ENCODE data around the gene CDK14.

The CDK14 gene

GRCh38 chr7:90642978-90643377, 46.9 kb downstream of the CDK14 start:
- no peak for DNase-seq

DNA sequence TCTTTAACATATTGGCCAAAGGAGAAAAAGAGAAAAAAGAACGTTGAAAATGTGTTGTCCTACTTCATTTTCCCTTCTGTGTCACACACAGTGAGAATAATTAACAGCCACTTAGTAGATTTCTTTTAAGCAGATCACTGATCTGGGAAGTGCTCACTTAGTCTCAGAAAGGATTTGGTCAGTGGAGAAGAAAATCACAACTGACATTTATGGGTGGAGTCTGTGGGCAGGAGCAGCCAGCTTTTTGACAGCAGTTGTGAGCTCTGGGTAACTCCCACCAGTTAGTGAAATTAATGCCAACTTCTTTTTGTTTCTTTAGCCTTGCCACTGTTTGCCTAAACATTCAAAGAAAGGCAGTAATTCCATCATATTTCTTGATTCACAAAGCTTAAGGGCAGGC, 49.7 kb downstream of the CDK14 start:
- no peak for DNase-seq

DNA sequence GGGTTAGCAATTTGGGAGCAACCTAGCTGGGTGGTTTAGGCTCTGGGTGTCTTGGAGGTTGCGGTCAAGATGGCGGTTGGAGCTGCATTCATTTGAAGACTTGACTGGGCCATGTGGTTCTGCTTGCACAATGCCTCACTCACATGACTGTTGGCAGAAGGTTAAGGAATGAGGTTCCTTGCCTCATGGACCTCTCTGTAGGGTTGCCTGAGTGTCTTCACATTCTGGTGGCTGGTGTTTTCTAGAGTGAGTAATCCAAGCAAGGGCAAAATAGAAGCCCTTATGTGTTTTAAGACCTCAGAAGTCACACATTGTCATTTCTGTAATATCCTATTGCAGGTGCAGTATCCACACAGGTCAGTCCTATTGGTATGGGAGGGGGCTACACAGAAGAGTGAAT, 52.0 kb downstream of the CDK14 start:
- DNase-seq, result no peak

DNA sequence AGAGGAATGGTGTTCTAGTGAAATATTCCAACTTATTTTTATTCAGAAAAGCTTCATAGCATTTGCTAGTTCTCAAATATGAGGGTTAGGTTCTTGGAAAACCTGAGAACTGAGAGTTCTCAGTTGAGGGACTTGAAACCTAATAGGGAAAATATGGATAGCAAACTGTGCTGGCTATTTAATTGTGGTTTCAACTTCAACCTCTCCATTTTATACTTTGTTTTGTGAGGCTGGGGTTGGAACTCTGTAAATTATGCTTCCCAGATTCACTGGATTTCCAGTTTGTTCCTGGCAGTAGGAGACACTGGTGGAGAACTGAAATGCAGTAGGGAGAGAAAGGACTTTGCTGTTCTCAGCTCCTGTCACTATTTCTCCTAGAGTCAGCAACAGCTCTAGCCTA, 52.7 kb downstream of the CDK14 start:
- DNase-seq, result no peak

GRCh38 chr7:90654718-90655427, 58.8 kb downstream of the CDK14 start:
- DNase-seq, result no peak

GRCh38 chr7:90655566-90655965, 59.4 kb downstream of the CDK14 start:
- no peak for DNase-seq

- no peak for DNase-seq
Measured at GRCh38 chr7:90657481-90657880, 61.4 kb downstream of the CDK14 start.

DNA sequence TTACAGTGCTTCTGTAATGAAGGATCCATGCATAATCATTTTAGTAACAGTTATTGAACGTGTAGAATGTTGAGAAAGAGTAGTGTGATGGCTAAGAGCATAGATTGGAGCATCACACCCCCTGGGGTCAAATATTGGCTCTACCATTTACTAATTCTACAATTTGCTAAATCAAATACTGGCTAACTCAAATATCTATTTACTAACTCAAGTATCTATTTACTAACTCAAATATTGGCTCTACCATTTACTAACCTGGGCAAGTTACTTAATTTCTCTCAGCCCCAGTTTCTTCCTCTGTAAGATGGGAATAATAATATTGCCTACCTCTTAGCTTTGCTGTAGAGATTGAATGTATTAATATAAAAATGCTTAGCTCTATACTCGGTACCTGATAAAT, 64.0 kb downstream of the CDK14 start:
- no peak for DNase-seq

DNA sequence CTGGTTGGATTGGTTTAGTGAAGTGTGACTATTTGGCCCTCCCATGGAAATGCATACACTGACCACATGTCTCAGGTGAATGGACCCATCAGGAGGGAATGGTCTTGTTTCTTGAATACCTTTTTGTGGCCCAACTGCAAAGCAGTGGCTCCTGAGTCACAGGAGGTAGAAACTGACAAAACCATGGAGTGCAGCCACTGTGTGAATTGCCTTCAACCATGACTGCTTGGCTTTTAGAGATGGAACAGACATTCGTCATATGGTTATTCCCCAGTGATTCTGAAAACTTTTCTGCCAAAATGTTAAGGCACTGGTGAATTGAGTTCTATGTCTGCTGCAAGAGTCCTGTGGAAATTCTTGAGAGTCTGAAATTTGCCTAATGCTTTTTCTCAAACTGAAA, 64.7 kb downstream of the CDK14 start:
- DNase-seq, result no peak

DNA sequence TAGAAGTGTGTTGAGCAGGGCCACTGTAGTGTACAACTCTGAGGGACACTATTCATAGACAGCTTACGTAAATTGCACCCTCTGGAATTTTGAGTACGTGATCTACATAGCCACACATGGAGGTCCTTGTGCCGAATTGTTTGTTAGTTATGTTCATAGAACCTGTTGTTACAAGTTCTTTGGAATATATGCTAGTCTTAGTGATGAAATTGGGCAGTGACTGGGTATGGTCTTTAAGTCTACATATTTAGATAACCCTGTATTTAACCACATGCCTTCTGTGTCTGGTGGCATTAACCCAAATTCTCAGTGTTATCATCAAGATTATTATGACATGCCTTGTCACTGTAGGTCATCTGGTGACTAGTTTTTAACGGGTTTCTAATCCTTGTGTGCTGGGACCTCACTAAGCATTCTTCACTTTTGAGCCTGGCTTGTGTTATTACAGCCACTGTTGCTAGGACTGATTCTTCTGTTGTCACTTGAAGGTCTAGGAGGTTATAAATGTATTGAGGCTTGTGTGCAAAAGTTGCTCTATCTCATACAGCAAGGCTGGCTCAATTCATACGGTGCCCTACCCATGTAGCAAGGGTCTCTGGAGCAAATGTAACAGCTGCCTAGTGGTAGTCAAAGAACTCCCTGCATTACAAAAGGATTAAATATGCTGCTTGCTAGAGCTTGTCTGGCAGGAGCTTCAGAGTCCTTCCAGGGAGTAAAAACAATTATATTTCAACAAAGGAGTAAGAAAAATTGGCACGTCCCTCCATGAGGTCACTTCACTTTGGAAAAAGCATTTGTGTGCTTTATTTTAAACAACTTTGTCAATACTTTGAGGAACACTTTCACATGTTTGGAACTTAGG, 65.4 kb downstream of the CDK14 start:
- DNase-seq, result no peak

GRCh38 chr7:90663176-90663575, 67.1 kb downstream of the CDK14 start:
- DNase-seq, result no peak

GRCh38 chr7:90666186-90666585, 70.1 kb downstream of the CDK14 start:
- no peak for DNase-seq

DNA sequence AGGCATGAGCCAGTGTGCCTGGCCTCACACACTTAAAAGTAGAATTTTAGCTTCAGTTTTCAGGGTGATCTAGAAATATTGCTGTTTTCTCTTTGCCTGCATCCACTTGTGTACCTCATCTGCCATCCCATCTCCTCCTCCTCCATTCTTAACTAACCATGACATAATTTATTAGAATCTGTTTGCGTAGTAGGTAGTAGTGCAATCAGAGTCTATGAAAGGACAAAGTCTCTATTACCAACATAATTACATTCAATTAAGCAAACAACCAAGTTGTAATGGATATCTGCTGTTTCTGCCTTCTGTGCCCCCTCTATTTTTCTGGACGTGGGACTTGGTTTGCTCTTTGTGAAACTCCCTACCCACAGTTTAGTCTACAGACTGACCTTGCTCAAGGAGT, 72.9 kb downstream of the CDK14 start:
- DNase-seq, result no peak

- DNase-seq, result no peak
Measured at GRCh38 chr7:90669492-90669891, 73.4 kb downstream of the CDK14 start.

DNA sequence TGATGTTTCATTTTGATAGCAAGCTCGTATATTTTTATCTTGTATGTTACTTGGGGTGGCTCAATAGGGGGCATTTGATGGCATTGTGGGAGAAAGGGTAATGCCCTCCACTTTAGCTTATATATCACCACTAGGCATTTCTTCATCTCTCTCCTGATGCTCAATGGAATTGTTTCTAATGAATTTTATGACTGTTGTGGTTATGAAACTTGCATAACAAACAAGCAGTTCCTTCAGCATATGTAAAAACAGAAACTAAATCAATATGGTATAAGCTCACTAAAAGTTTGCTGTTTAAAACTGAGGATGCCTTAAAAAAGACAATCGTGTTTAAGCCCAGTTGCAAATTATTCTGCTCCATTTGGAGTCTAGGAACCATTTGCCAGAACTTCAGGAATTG, 75.5 kb downstream of the CDK14 start:
- no peak for DNase-seq

DNA sequence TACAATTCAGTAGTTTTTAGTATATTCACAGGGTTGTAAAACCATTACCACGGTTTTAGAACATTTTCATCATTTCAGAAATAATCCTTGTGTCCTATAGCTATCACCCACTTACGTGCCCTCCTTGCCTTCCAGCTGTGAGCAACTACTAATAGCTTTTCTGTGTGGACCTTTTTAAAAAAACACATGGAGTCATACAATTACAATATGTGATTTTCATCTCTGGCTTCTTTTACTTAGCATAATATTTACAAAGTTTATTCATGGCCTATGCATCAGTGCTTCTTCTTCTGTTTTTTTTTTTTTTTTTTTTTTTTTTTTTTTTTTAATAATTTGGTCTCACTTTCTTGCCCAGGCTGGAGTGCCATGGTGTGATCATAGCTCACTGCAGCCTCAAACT, 76.1 kb downstream of the CDK14 start:
- DNase-seq, result no peak

DNA sequence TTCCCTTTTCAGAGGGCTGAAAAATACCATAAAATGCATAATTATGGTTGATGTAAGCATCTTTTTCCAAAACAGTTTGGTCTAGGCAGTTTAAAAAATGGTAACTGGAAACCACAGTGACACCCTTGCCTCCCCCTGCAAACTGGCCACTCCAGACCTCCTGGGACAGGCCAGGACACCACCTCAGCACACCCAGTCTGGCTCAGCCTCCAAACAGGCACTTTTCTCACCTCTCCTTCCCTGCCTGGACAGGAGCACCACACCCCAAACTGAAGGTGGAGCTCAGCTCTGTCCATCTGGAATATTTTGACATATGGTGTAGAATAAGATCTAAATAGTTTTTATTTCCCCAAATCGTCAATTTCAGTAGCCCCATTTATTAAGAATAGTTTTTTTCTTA, 78.5 kb downstream of the CDK14 start:
- DNase-seq, result no peak

GRCh38 chr7:90675982-90676381, 79.9 kb downstream of the CDK14 start:
- DNase-seq, result no peak

DNA sequence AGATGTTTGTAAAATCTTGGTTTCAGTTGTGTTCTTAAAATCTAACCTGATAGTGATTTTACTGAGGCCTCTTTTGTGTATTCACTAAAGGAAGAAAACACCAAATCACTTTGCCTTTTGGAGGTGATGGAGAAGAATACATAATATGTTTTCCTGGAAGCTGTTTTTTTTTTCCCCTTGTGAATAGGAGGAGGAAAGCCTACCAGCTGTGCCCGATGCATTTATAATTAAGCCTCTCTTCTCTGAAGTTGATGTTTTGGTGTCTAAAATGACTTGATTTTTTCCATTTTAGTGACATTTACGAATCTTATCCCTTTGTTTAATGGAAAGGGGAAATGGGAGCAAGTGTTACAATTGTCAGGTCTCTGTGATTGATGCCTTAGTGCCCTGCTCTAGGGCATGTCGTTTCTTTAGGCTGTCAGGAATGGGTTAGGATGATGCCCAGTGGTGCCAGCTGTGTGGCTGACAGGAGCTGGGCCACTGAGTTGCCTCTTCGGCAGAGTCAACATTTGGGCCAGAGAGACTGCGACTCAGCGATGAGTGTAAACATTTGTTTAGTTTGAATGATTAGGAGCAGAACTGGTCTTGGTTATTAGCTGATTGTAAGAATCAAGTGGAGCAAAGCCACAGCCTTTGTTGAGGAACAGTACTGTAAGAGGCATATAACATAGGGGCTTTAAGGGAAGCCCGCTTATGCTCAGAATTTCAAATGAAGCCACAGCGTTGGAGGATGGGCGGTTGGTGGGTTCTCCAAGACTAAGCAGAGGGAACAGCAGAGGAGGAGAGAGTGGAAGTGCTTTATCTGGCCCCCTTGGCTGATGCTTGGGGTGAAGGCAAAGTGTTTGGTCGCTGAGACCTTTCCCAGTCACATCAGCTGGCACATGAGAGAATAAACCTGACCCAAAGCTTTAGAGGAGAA, 81.6 kb downstream of the CDK14 start:
- DNase-seq, result no peak

DNA sequence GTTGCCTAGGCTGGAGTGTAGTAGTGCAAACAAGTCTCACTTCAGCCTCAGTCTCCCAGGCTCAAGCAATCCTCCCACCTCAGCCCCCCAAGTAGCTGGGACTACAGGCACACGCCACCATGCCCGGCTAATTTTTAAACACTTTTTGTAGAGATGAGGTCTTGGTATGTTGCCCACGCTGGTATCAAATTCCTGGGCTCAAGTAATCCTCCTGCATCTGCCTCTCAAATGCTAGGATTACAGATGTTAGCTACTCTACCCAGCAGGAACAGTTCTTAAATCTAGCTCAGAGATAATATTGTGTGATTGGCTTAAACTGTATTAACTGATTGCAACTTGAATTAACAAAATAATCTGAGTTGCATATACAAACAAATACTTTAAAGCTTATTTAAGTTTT, 82.9 kb downstream of the CDK14 start:
- DNase-seq, result no peak

DNA sequence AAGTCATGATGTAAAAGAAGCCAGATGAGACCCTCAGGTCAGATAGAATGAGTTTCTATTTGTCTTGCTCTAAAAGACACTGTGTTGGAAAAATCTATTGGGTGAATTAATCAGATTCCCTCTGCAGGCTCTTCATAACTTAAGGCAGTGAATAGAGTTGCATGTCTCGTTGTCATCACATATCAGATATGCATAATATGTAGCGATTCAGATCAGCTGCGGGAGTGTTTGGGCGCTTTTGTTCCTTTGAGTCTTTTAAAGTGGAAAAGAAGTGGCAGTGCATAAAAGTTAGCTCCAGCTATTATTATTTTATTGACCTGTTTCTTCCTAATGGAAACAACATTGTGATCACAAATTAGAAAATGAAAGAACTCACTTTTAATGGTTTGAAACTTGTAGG, 84.4 kb downstream of the CDK14 start:
- no peak for DNase-seq

- DNase-seq, result no peak
Measured at GRCh38 chr7:90681336-90682022, 85.4 kb downstream of the CDK14 start.

DNA sequence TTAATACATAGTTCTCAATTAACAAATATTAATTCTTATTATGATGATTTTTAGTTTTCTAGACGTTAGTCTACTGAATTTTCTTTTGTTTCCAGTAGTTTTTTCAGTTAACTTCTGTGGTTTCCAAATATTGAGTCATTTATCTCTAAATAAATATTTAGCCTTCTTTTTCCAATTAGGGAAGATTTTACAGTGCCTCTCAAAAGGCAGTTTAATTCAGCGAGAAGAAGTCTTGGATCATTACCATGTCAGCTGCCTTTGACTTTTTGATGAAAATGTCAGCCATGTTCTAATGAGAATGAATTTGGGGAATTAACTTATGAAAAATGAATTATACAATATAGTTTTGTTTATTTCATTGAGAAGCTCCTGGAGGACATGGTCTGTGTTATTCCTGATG, 90.0 kb downstream of the CDK14 start:
- no peak for DNase-seq

Data from activated CD4-positive, alpha-beta T cell treated with anti-CD3 and anti-CD28 coated beads, Interleukin-2, Interleukin-6, amounts not matched to agents 100 ng/mL and 50 ng/mL, durations not matched to agents 16 hours and 8 hours (primary cell).